Esophagus mucosa (tissue), 1 donor: ENCODE measurements around the gene ARHGEF40. TPM values are rescaled to one million over a fixed set of nuclear protein-coding genes. Genes with fewer than 3 reads are reported as not detected.
"Not testable (repeated sequence)": the region's sequence is repeated elsewhere in the genome, so short reads cannot be mapped to it uniquely, and the experiment has no call there.

Experiments used
- ATAC-seq: fragments of 200-7000 bp; cut with Tn5 transposase; one replicate; pipeline ENCODE4 v1.9.1; 2020
- total RNA-seq: library from RNA; stranded (reverse); gene quantifications from one replicate; pipeline ENCODE4 v1.2.4, GENCODE V29; 2023
- donor health status: DM: yes; HTN: yes; CAD: no.

ARHGEF40 gene
- total RNA-seq, 1 donor from 2014 or later: 2.3 TPM

- ATAC-seq: no peak
Measured at GRCh38 chr14:21040370-21040925, 29.7 kb upstream of the ARHGEF40 start.

GRCh38 chr14:21040941-21041340 lies 29.2 kb upstream of the ARHGEF40 start:
- ATAC-seq: not testable (repeated sequence)

- ATAC-seq: peak; percentile 85
Measured at GRCh38 chr14:21041676-21042433, 28.2 kb upstream of the ARHGEF40 start, which contains the start of gene RNASE7. TSS of gene RNASE7 (plus strand) at chr14:21042362. CDS start at chr14:21042993, 631 bp downstream.

GRCh38 chr14:21042918-21043317 lies 27.2 kb upstream of the ARHGEF40 start:
- peak; percentile 25 for ATAC-seq

- ATAC-seq: no peak
Measured at GRCh38 chr14:21043387-21043973, 26.6 kb upstream of the ARHGEF40 start.

GRCh38 chr14:21043974-21044618 lies 26.0 kb upstream of the ARHGEF40 start:
- ATAC-seq: no peak

GRCh38 chr14:21047378-21047781 lies 22.7 kb upstream of the ARHGEF40 start:
- ATAC-seq: no peak

GRCh38 chr14:21048638-21049037 lies 21.5 kb upstream of the ARHGEF40 start:
- ATAC-seq: no peak

GRCh38 chr14:21049271-21049673 lies 20.8 kb upstream of the ARHGEF40 start:
- no peak for ATAC-seq

GRCh38 chr14:21050597-21050996 lies 19.5 kb upstream of the ARHGEF40 start:
- no peak for ATAC-seq

- no peak for ATAC-seq
Measured at GRCh38 chr14:21053184-21054122, 16.7 kb upstream of the ARHGEF40 start.

- ATAC-seq: peak; percentile 10
Measured at GRCh38 chr14:21054123-21054767, 15.9 kb upstream of the ARHGEF40 start.

GRCh38 chr14:21054768-21055145 lies 15.3 kb upstream of the ARHGEF40 start:
- no peak for ATAC-seq

- no peak for ATAC-seq
Measured at GRCh38 chr14:21055432-21056117, 14.5 kb upstream of the ARHGEF40 start.

- no peak for ATAC-seq
Measured at GRCh38 chr14:21056520-21057163, 13.5 kb upstream of the ARHGEF40 start.

- ATAC-seq: no peak
Measured at GRCh38 chr14:21057803-21058675, 12.1 kb upstream of the ARHGEF40 start, which contains the start of gene RNASE8. TSS of gene RNASE8 (plus strand) at chr14:21057822. CDS start at chr14:21057893, 71 bp downstream.

- ATAC-seq: peak; percentile 12
Measured at GRCh38 chr14:21058903-21059302, 11.2 kb upstream of the ARHGEF40 start.

GRCh38 chr14:21059842-21060613 lies 10.1 kb upstream of the ARHGEF40 start:
- ATAC-seq: peak; percentile 28
